WTC11 (cell line): ENCODE results near the gene FBXO3. TPM values are rescaled to one million over a fixed set of nuclear protein-coding genes. Genes with fewer than 3 reads are reported as not detected.

ENCODE experiments used
- ATAC-seq: fragments of 200-7000 bp; cut with Tn5 transposase; 2 replicates; pipeline ENCODE4 v1.10.0; 2021; ENCODE audit warnings: mild to moderate bottlenecking, moderate library complexity
- CTCF ChIA-PET: fragments of 300-600 bp; sonication (Branson Sonifier 250); formaldehyde crosslinking; loops from one replicate; lab custom pipeline; 2021; ENCODE audit warnings: antibody characterized with exemption; lab: Charles Lee
- POLR2A ChIA-PET: fragments of 350-600 bp; sonication (Branson Sonifier 250); formaldehyde crosslinking; loops from one replicate; lab custom pipeline; 2021; ENCODE audit warnings: antibody characterized with exemption; lab: Charles Lee
- DNase-seq: peaks from one replicate; pipeline ENCODE4 v3.0.0; 2021; ENCODE audit warnings: low spot score
- H3K27ac Mint-ChIP-seq: 2 replicates; pipeline ENCODE4 v1.8.0; 2021; ENCODE audit warnings: mixed read lengths
- H3K27me3 Mint-ChIP-seq: 2 replicates; pipeline ENCODE4 v1.8.0; 2021; ENCODE audit warnings: low read depth, mild to moderate bottlenecking, moderate library complexity, mixed read lengths
- H3K36me3 Mint-ChIP-seq: 2 replicates; pipeline ENCODE4 v1.8.0; 2021; ENCODE audit warnings: mixed read lengths
- H3K4me1 Mint-ChIP-seq: 2 replicates; pipeline ENCODE4 v1.8.0; 2022; ENCODE audit warnings: mixed read lengths
- H3K4me3 Mint-ChIP-seq: 2 replicates; pipeline ENCODE4 v1.8.0; 2021; ENCODE audit warnings: mild to moderate bottlenecking, moderate library complexity, mixed read lengths
- H3K9me3 Mint-ChIP-seq: 2 replicates; pipeline ENCODE4 v1.8.0; 2021; ENCODE audit warnings: mixed read lengths
- ETV6 ChIP-seq: sonication (generic); formaldehyde crosslinking; IDR thresholded peaks from 2 replicates; pipeline ENCODE4 v1.8.1; 2022; ENCODE audit warnings: mild to moderate bottlenecking, missing genetic modification reagents
- FOXK1 ChIP-seq: sonication (generic); formaldehyde crosslinking; IDR thresholded peaks from 2 replicates; pipeline ENCODE4 v1.8.0; 2022; ENCODE audit warnings: mild to moderate bottlenecking, moderate library complexity, missing genetic modification reagents
- KAT7 ChIP-seq: sonication (generic); formaldehyde crosslinking; IDR thresholded peaks from 2 replicates; pipeline ENCODE4 v1.8.1; 2023; ENCODE audit warnings: missing genetic modification reagents, mild to moderate bottlenecking, borderline replicate concordance
- MXD4 ChIP-seq: fragments of 250-450 bp; sonication (Bioruptor Pico); IDR thresholded peaks from 2 replicates; pipeline ENCODE4 v1.8.0; 2021; ENCODE audit warnings: mild to moderate bottlenecking, moderate library complexity, borderline replicate concordance
- TEAD1 ChIP-seq: sonication (generic); formaldehyde crosslinking; IDR thresholded peaks from 2 replicates; pipeline ENCODE4 v1.8.0; 2022; ENCODE audit warnings: mild to moderate bottlenecking, missing genetic modification reagents
- total RNA-seq: library from RNA; stranded (reverse); gene quantifications from 3 replicates; pipeline ENCODE4 v1.2.3, GENCODE V29; 2021
- TF ChIP-seq, protein P1 (sequence below): sonication (generic); formaldehyde crosslinking; IDR thresholded peaks from 2 replicates; pipeline ENCODE4 v1.8.1; 2022; ENCODE audit warnings: low read depth, missing genetic modification reagents, borderline replicate concordance
- TF ChIP-seq, protein P2 (sequence below): sonication (generic); formaldehyde crosslinking; IDR thresholded peaks from 2 replicates; pipeline ENCODE4 v1.8.0; 2023; ENCODE audit warnings: mild to moderate bottlenecking, missing genetic modification reagents
- TF ChIP-seq, protein P3 (sequence below): sonication (generic); formaldehyde crosslinking; IDR thresholded peaks from 2 replicates; pipeline ENCODE4 v1.8.1; 2023; ENCODE audit warnings: mild to moderate bottlenecking, missing genetic modification reagents, borderline replicate concordance
- TF ChIP-seq, protein P4 (sequence below): sonication (generic); formaldehyde crosslinking; IDR thresholded peaks from 2 replicates; pipeline ENCODE4 v1.8.0; 2022; ENCODE audit warnings: missing genetic modification reagents

FBXO3 gene
- total RNA-seq, 1 experiment from 2014 or later = 14.5 TPM

DNA sequence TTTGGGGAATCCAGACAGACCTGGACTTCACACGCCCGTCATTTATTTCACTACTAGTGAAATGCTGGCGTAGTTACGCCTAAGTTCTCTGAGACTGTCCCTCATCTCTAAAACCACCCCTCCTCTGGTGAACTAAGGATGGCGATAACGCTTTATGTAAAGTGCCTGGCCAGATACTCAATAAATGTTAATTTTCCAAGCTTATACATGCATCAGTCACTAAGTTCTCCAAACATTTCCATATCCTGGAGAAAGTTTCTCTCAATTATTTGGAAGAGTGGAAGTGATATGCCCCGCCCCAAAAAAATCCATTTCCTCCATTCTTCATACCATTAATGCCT is 1.1 kb upstream of the FBXO3 start:
- no peak for DNase-seq
- Mint-ChIP-seq H3K27ac (no peak overlapping the region), H3K36me3 (no peaks in the 10 kb centered on the region), H3K9me3 (no peaks in the 10 kb centered on the region), H3K4me1 (peaks cover 49% of the 10 kb centered on the region), H3K4me3 (peak overlapping the region; percentile 97), H3K27me3 (peaks cover 29% of the 10 kb centered on the region)
- TF ChIP-seq TEAD1 (CRISPR knock-in tag) = no peak
- no peak for TF ChIP-seq ETV6 (CRISPR knock-in tag)
- TF ChIP-seq, protein P1, sequence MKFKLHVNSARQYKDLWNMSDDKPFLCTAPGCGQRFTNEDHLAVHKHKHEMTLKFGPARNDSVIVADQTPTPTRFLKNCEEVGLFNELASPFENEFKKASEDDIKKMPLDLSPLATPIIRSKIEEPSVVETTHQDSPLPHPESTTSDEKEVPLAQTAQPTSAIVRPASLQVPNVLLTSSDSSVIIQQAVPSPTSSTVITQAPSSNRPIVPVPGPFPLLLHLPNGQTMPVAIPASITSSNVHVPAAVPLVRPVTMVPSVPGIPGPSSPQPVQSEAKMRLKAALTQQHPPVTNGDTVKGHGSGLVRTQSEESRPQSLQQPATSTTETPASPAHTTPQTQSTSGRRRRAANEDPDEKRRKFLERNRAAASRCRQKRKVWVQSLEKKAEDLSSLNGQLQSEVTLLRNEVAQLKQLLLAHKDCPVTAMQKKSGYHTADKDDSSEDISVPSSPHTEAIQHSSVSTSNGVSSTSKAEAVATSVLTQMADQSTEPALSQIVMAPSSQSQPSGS (CRISPR knock-in tag) = no peak
- TF ChIP-seq MXD4 (CRISPR knock-in tag) = no peak
- TF ChIP-seq, protein P2, sequence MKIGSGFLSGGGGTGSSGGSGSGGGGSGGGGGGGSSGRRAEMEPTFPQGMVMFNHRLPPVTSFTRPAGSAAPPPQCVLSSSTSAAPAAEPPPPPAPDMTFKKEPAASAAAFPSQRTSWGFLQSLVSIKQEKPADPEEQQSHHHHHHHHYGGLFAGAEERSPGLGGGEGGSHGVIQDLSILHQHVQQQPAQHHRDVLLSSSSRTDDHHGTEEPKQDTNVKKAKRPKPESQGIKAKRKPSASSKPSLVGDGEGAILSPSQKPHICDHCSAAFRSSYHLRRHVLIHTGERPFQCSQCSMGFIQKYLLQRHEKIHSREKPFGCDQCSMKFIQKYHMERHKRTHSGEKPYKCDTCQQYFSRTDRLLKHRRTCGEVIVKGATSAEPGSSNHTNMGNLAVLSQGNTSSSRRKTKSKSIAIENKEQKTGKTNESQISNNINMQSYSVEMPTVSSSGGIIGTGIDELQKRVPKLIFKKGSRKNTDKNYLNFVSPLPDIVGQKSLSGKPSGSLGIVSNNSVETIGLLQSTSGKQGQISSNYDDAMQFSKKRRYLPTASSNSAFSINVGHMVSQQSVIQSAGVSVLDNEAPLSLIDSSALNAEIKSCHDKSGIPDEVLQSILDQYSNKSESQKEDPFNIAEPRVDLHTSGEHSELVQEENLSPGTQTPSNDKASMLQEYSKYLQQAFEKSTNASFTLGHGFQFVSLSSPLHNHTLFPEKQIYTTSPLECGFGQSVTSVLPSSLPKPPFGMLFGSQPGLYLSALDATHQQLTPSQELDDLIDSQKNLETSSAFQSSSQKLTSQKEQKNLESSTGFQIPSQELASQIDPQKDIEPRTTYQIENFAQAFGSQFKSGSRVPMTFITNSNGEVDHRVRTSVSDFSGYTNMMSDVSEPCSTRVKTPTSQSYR = no peak
- TF ChIP-seq, protein P3, sequence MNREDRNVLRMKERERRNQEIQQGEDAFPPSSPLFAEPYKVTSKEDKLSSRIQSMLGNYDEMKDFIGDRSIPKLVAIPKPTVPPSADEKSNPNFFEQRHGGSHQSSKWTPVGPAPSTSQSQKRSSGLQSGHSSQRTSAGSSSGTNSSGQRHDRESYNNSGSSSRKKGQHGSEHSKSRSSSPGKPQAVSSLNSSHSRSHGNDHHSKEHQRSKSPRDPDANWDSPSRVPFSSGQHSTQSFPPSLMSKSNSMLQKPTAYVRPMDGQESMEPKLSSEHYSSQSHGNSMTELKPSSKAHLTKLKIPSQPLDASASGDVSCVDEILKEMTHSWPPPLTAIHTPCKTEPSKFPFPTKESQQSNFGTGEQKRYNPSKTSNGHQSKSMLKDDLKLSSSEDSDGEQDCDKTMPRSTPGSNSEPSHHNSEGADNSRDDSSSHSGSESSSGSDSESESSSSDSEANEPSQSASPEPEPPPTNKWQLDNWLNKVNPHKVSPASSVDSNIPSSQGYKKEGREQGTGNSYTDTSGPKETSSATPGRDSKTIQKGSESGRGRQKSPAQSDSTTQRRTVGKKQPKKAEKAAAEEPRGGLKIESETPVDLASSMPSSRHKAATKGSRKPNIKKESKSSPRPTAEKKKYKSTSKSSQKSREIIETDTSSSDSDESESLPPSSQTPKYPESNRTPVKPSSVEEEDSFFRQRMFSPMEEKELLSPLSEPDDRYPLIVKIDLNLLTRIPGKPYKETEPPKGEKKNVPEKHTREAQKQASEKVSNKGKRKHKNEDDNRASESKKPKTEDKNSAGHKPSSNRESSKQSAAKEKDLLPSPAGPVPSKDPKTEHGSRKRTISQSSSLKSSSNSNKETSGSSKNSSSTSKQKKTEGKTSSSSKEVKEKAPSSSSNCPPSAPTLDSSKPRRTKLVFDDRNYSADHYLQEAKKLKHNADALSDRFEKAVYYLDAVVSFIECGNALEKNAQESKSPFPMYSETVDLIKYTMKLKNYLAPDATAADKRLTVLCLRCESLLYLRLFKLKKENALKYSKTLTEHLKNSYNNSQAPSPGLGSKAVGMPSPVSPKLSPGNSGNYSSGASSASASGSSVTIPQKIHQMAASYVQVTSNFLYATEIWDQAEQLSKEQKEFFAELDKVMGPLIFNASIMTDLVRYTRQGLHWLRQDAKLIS (CRISPR knock-in tag) = no peak
- no peak for TF ChIP-seq KAT7 (CRISPR knock-in tag)
- CTCF ChIA-PET = interaction anchor here (0.7 to 1.4 kb wide), 2 partner anchors 15 to 33 kb away, joined by 3 to 4 read pairs; no protein-coding TSS in a partner anchor
- POLR2A ChIA-PET = no interaction called here
- ATAC-seq = no peak

DNA sequence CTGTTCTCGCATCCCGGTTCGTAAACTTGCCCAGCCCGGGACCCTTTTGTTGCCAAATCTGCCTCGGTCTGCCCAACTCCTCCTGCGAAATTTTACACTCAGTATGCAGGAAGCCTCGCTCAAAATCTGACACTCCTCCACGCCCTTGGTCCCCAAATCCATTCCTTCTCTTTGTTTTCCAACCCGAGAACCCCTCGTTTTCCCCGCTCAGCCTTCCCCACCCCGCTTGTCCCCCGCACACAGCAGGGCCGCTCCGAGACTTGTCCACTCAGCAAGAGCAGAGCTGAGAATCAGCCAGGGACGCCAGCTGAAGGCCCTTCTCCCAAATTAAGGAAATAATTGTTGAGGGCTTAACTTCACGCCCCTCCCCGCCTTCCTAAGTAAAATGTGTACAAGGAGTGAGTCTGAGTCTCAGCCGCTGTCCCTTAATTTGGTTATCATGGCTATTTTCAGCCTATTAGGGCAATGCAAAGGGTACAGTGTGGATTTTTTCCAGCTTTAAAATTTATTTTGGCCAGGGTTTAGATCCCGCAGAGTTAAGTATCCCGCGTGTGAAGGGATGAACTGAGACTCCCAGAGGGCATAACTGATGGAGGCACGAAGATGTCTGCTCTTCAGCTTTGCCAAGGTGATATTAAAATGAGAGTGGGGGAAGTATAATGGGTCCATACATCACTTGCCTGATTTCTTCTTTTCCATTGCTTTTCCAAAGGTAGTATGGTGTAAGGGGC is 581 bp upstream of the FBXO3 start:
- H3K9me3 Mint-ChIP-seq = no peaks in the 10 kb centered on the region
- DNase-seq = no peak
- TF ChIP-seq, protein P4, sequence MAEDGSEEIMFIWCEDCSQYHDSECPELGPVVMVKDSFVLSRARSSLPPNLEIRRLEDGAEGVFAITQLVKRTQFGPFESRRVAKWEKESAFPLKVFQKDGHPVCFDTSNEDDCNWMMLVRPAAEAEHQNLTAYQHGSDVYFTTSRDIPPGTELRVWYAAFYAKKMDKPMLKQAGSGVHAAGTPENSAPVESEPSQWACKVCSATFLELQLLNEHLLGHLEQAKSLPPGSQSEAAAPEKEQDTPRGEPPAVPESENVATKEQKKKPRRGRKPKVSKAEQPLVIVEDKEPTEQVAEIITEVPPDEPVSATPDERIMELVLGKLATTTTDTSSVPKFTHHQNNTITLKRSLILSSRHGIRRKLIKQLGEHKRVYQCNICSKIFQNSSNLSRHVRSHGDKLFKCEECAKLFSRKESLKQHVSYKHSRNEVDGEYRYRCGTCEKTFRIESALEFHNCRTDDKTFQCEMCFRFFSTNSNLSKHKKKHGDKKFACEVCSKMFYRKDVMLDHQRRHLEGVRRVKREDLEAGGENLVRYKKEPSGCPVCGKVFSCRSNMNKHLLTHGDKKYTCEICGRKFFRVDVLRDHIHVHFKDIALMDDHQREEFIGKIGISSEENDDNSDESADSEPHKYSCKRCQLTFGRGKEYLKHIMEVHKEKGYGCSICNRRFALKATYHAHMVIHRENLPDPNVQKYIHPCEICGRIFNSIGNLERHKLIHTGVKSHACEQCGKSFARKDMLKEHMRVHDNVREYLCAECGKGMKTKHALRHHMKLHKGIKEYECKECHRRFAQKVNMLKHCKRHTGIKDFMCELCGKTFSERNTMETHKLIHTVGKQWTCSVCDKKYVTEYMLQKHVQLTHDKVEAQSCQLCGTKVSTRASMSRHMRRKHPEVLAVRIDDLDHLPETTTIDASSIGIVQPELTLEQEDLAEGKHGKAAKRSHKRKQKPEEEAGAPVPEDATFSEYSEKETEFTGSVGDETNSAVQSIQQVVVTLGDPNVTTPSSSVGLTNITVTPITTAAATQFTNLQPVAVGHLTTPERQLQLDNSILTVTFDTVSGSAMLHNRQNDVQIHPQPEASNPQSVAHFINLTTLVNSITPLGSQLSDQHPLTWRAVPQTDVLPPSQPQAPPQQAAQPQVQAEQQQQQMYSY (CRISPR knock-in tag) = peak; percentile 79
- TF ChIP-seq FOXK1 = no peak
- TF ChIP-seq, all 79 proteins: peak for 1
- ChIA-PET CTCF (interaction anchor here (0.7 to 1.1 kb wide), 4 partner anchors 16 to 38 kb away, joined by 3 to 4 read pairs (median 3); partner anchors contain the start of gene CD59), POLR2A (interaction anchor here (2.1 kb wide), 1 partner anchor 39 kb away, joined by 6 read pairs; the partner anchor contains the start of gene CD59)
- peak overlapping the region; percentile 97 for H3K4me3 Mint-ChIP-seq
- H3K4me1 Mint-ChIP-seq = peaks cover 45% of the 10 kb centered on the region
- peak overlapping the region; percentile 9; the same call in 1 of the 2 replicates for H3K27ac Mint-ChIP-seq
- no peaks in the 10 kb centered on the region for H3K36me3 Mint-ChIP-seq
- peaks cover 29% of the 10 kb centered on the region for H3K27me3 Mint-ChIP-seq
- peak; percentile 5 for ATAC-seq
